Trophoblast cell (in vitro differentiated cells and primary cell): ENCODE data around the gene NFS1. TPM values are rescaled to one million over a fixed set of nuclear protein-coding genes. Genes with fewer than 3 reads are reported as not detected.
"Not testable (repeated sequence)": the region's sequence is repeated elsewhere in the genome, so short reads cannot be mapped to it uniquely, and the experiment has no call there.

Experiments used
- DNase-seq, 2 donors: peaks; one replicate each; pipeline ENCODE4 v3.0.0-alpha.2; 2016
- H2AFZ ChIP-seq: 2 replicates; pipeline ENCODE4 v1.6.1; 2013; ENCODE audit warnings: low read length, moderate library complexity, mild to moderate bottlenecking; ENCODE audit not compliant: insufficient read depth, poor library complexity
- H2AK5ac ChIP-seq: 2 replicates; pipeline ENCODE4 v1.6.1; 2013; ENCODE audit warnings: mild to moderate bottlenecking, low read length
- H2BK120ac ChIP-seq: 2 replicates; pipeline ENCODE4 v1.6.1; 2013; ENCODE audit warnings: low read length, mild to moderate bottlenecking, moderate library complexity; ENCODE audit not compliant: insufficient read depth, poor library complexity
- H2BK12ac ChIP-seq: 2 replicates; pipeline ENCODE4 v1.6.1; 2013; ENCODE audit warnings: mild to moderate bottlenecking, low read length, moderate library complexity
- H2BK5ac ChIP-seq: 2 replicates; pipeline ENCODE4 v1.6.1; 2013; ENCODE audit warnings: low read length, low read depth, moderate library complexity, mild to moderate bottlenecking; ENCODE audit not compliant: poor library complexity
- H3K14ac ChIP-seq: 2 replicates; pipeline ENCODE4 v1.6.1; 2013; ENCODE audit warnings: mild to moderate bottlenecking, low read length
- H3K18ac ChIP-seq: 2 replicates; pipeline ENCODE4 v1.6.1; 2013; ENCODE audit warnings: mild to moderate bottlenecking, low read length
- H3K23ac ChIP-seq: 2 replicates; pipeline ENCODE4 v1.6.1; 2013; ENCODE audit warnings: low read length
- H3K27ac ChIP-seq: 2 replicates; pipeline ENCODE4 v1.5.1; 2013; ENCODE audit warnings: low read depth, mild to moderate bottlenecking, inconsistent platforms, low read length, moderate library complexity
- H3K27me3 ChIP-seq: 2 replicates; pipeline ENCODE4 v1.6.1; 2013; ENCODE audit warnings: inconsistent platforms, mild to moderate bottlenecking, low read length, moderate library complexity; ENCODE audit not compliant: insufficient read depth
- H3K36me3 ChIP-seq, 2 experiments: 1 replicate in 1 of 2; 2 replicates in 1 of 2; pipeline ENCODE4 v1.6.1; 2013; ENCODE audit warnings: low read length in 2 of 2, mild to moderate bottlenecking in 2 of 2, moderate library complexity in 1 of 2; ENCODE audit not compliant: insufficient read depth in 2 of 2, control insufficient read depth in 1 of 2
- H3K4ac ChIP-seq: 2 replicates; pipeline ENCODE4 v1.6.1; 2013; ENCODE audit warnings: low read depth, mild to moderate bottlenecking, low read length, moderate library complexity
- H3K4me1 ChIP-seq, 2 experiments: 1 replicate in 1 of 2; 2 replicates in 1 of 2; pipeline ENCODE4 v1.6.1; 2013; ENCODE audit warnings: low read length in 2 of 2, mild to moderate bottlenecking in 2 of 2, moderate library complexity in 1 of 2; ENCODE audit not compliant: insufficient read depth in 2 of 2, control insufficient read depth in 1 of 2
- H3K4me2 ChIP-seq: 2 replicates; pipeline ENCODE4 v1.6.1; 2013; ENCODE audit warnings: inconsistent platforms, mild to moderate bottlenecking, low read length, moderate library complexity
- H3K4me3 ChIP-seq: 2 replicates; pipeline ENCODE4 v1.5.1; 2013; ENCODE audit warnings: mild to moderate bottlenecking, low read depth, low read length, inconsistent platforms
- H3K79me1 ChIP-seq: one replicate; pipeline ENCODE4 v1.6.1; 2013; ENCODE audit warnings: low read length
- H3K79me2 ChIP-seq: 2 replicates; pipeline ENCODE4 v1.6.1; 2013; ENCODE audit warnings: low read length, mild to moderate bottlenecking; ENCODE audit not compliant: control insufficient read depth, insufficient read depth, poor library complexity
- H3K9ac ChIP-seq: 2 replicates; pipeline ENCODE4 v1.6.1; 2013; ENCODE audit warnings: mild to moderate bottlenecking, low read length
- H3K9me3 ChIP-seq: 2 replicates; pipeline ENCODE4 v1.6.1; 2013; ENCODE audit warnings: low read depth, mild to moderate bottlenecking, control low read depth, inconsistent platforms, low read length; ENCODE audit not compliant: insufficient read depth
- H4K12ac ChIP-seq: 2 replicates; pipeline ENCODE4 v1.6.1; 2013; ENCODE audit warnings: low read depth, mild to moderate bottlenecking, low read length, moderate library complexity
- H4K8ac ChIP-seq: 2 replicates; pipeline ENCODE4 v1.6.1; 2013; ENCODE audit warnings: low read depth, mild to moderate bottlenecking, low read length, moderate library complexity
- H4K91ac ChIP-seq: one replicate; pipeline ENCODE4 v1.6.1; 2013; ENCODE audit warnings: low read depth, mild to moderate bottlenecking, low read length, moderate library complexity
- WGBS: extraction: QIAGEN DNeasy Blood & Tissue Kit; methylation state at CpG from one replicate; pipeline ENCODE4 v1.1.7; 2013; ENCODE audit warnings: missing lambda C conversion rate; ENCODE audit not compliant: insufficient read length, insufficient coverage; ENCODE audit errors: extremely low coverage; 5-methylcytosine and 5-hydroxymethylcytosine counted together
- polyA plus RNA-seq: library from polyadenylated mRNA; stranded (reverse); fragments of 200-250 nt; gene quantifications from 2 replicates; pipeline ENCODE4 v1.2.3, GENCODE V29; 2013

The NFS1 gene
- 11.7 and 11.8 TPM in 2 replicates for polyA plus RNA-seq

DNA sequence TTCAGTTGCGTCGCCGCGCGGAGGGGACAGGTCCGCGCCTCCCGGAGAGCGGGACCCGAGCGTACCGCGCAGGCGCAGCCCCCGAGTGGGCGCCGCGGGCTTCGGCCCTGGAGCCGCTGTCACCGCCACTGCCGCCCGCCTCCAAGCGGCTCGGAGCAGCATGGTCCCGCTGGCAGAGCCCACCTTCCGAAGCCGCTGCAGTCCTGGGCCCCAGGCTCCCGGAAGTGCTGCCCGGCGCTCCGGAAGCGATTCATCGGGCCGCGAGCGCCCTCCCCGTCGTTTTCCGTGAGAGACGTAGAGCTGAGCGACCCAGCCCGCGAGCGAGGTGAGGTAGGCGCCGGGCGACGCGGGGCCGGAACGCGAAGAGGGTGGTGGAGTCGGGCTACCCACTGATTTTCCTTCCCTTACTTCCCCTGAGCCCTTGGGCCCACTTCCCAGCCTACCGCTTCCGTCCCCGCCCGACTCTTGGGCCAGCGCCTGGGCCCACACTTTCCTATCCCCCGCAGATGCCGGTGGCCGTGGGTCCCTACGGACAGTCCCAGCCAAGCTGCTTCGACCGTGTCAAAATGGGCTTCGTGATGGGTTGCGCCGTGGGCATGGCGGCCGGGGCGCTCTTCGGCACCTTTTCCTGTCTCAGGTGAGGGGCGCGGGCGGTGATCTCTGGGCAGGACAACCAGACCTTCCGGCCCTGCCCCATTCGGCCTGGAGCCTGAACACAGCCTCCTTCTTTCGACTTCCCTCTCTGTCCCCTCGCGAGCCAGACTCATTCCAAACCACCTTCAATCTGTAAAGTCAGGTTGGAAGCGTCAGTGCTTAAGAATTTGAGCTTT, at the start of gene NFS1, which contains the start of gene ROMO1:
NFS1 (minus strand) TSS at position 226 of the 830 bp plus-strand sequence; CDS start at position 162, 64 bp downstream.
ROMO1 (plus strand) TSS at position 279 of the 830 bp plus-strand sequence; CDS start at position 507, 228 bp downstream.
- no CpG with 5 or more reads among the region's 81 CpGs for WGBS
- peak within 1 kb of the TSS; percentile 95 for H3K14ac ChIP-seq

DNA sequence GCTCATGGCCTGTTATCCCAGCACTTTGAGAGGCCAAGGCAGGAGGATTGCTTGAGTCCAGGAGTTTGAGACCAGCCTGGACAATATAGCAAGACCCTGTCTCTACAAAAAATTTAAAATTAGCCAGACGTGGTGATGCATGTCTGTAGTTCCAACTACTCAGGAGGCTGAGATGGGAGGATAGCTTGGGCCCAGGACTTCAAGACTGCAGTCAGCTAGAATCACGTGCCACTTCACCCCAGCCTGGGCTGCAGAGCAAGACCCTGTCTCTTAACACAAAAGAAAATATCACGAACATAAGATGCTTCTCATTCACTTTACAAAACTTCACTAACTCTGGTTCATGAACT, 45.3 kb upstream of the NFS1 start:
- no CpG with 5 or more reads among the region's 3 CpGs for WGBS
- H3K9me3 ChIP-seq, H4K8ac ChIP-seq, H4K12ac ChIP-seq, H4K91ac ChIP-seq, H3K4ac ChIP-seq, H2BK120ac ChIP-seq, H3K18ac ChIP-seq, H2BK5ac ChIP-seq, H2AK5ac ChIP-seq, H3K4me1 ChIP-seq, H2BK12ac ChIP-seq, H3K27ac ChIP-seq, DNase-seq, H3K36me3 ChIP-seq, H3K14ac ChIP-seq, H3K9ac ChIP-seq, H3K23ac ChIP-seq, H3K27me3 ChIP-seq, H3K4me3 ChIP-seq, H3K4me2 ChIP-seq, H2AFZ ChIP-seq: not testable (repeated sequence)
- peaks cover 13% of the 10 kb centered on the region for H3K79me1 ChIP-seq
- peaks cover 12% of the 10 kb centered on the region for H3K79me2 ChIP-seq

More for the DNA sequence above, at the start of gene NFS1, which contains the start of gene ROMO1:
- Histone ChIP-seq H4K91ac (peak within 1 kb of the TSS; percentile 93), H3K23ac (no peak within 1 kb of the TSS), H3K4me1 (peaks cover 5 to 6% of the 10 kb centered on the region in 2 experiments), H3K36me3 (peaks cover 3 to 11% of the 10 kb centered on the region in 2 experiments), H3K9ac (peak within 1 kb of the TSS; percentile 99), H3K79me1 (peaks cover 7% of the 10 kb centered on the region), H2BK5ac (peak within 1 kb of the TSS; percentile 24), H3K27me3 (no peaks in the 10 kb centered on the region), H3K79me2 (peaks cover 8% of the 10 kb centered on the region), H4K8ac (peak within 1 kb of the TSS; percentile 92), H2AK5ac (peak within 1 kb of the TSS; percentile 65), H3K27ac (peak within 1 kb of the TSS; percentile 93), H3K4me3 (peak within 1 kb of the TSS; percentile 99), H3K4ac (peak within 1 kb of the TSS; percentile 61), H2BK12ac (no peak within 1 kb of the TSS), H2AFZ (peak within 1 kb of the TSS; percentile 96), H3K18ac (peak within 1 kb of the TSS; percentile 70), H2BK120ac (peak within 1 kb of the TSS; percentile 60), H4K12ac (peak within 1 kb of the TSS; percentile 72), H3K4me2 (peak within 1 kb of the TSS; percentile 92), H3K9me3 (no peaks in the 10 kb centered on the region)
- peak; percentile 74 to 85 for DNase-seq

DNA sequence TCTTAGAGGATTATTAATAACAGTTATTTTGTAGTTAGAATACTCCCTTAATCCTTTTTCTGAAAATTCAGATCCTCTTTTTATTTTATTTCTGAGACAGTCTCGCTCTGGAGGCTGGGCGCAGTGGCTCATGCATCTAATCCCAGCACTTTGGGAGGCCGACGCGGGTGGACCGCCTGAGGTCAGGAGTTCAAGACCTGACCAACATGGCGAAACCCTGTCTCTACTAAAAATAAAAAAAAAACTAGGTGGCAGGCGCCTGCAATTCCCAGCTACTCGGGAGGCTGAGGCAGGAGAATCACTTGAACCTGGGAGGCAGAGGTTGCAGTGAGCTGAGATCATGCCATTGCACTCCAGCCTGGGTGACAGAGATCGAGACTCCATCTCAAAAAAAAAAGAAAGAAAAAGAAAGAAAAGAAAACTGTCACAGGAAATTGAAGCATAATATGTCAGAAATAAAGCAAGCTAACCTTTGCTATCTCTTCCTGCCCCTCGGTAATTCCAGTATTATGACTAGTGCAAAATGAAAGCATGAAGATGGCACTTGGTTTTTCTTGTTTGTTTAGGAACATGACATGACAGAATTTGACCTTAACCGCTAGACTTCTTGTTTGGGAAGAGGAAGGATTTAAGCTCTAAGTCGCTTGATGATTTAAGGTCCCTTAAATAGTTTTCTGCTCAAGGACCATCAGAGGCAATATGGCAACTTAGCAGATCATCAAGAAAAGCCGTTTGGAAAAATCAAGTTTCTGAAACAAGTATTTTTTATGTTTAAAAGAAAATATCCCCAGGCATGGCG, 44.7 kb upstream of the NFS1 start:
- Histone ChIP-seq H3K36me3 (peaks cover 3 to 6% of the 10 kb centered on the region in 2 experiments), H4K12ac (no peak overlapping the region), H2BK120ac (no peak overlapping the region), H3K4me2 (no peak overlapping the region), H2AFZ (no peak overlapping the region), H3K79me2 (peaks cover 15% of the 10 kb centered on the region), H3K27ac (no peak overlapping the region), H3K9me3 (no peaks in the 10 kb centered on the region), H3K9ac (no peak overlapping the region), H3K18ac (no peak overlapping the region), H3K4me3 (no peak overlapping the region), H3K79me1 (peaks cover 13% of the 10 kb centered on the region), H3K14ac (no peak overlapping the region), H4K8ac (no peak overlapping the region), H2AK5ac (peak overlapping the region; percentile 70), H4K91ac (no peak overlapping the region), H3K23ac (no peak overlapping the region), H3K4me1 (no peaks in the 10 kb centered on the region), H3K27me3 (no peaks in the 10 kb centered on the region), H3K4ac (no peak overlapping the region), H2BK5ac (no peak overlapping the region), H2BK12ac (no peak overlapping the region)
- no CpG with 5 or more reads among the region's 15 CpGs for WGBS
- DNase-seq, result peak; percentile 35 to 61

DNA sequence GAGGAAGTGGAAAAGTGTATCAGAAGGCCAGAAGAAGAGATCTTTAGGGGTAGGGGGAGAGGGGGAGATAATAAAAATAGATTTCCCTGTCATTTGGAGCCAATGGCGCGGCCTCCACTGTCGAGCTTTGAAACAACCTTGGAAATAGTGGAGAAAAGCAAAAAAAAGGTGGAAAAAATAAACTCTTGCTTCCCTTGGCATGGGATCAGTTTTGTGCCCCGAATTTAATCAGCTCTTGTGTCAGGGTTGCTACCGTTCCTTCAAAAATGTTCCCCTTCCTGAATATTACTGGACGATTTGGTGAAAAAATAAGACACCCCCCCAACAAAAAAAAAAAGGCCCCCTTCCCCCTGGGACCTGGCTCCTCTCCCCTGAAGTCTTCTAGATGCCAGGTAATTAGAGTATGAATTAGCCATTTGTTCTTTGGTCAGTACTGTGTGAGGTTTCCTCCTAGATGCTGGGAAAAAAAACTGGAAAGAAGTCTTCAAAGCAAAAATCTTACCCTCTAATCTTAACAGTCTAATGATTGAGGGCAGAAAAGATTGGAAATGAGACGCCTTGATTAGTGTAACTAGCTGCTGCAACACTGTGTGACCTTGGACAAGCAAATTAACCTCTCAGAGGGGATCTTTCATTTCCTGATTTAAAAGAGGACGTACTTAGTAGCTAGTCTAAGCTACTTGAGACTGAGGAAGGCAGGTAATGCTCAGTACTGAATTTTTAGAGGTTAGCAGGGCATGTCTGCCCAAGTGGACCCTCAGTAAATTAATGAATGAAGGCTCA, 43.8 kb upstream of the NFS1 start:
- peak overlapping the region; percentile 91 for H3K9ac ChIP-seq

More for the DNA sequence above, 43.8 kb upstream of the NFS1 start:
- Histone ChIP-seq H4K8ac (peak overlapping the region; percentile 33), H3K36me3 (peaks cover 5 to 12% of the 10 kb centered on the region in 2 experiments), H3K4me2 (peak overlapping the region; percentile 68), H3K18ac (no peak overlapping the region), H3K4ac (peak overlapping the region; percentile 28), H3K14ac (peak overlapping the region; percentile 32), H2AFZ (no peak overlapping the region), H3K27me3 (no peaks in the 10 kb centered on the region), H3K23ac (no peak overlapping the region), H3K79me1 (peaks cover 13% of the 10 kb centered on the region), H3K9me3 (no peaks in the 10 kb centered on the region), H3K79me2 (peaks cover 18% of the 10 kb centered on the region), H3K4me1 (no peaks in the 10 kb centered on the region), H2BK5ac (peak overlapping the region; percentile 22), H2BK120ac (peak overlapping the region; percentile 3), H2AK5ac (no peak overlapping the region), H4K91ac (peak overlapping the region; percentile 4), H3K4me3 (peak overlapping the region; percentile 68), H3K27ac (peak overlapping the region; percentile 72), H2BK12ac (no peak overlapping the region), H4K12ac (peak overlapping the region; percentile 46)
- WGBS, result no CpG with 5 or more reads among the region's 8 CpGs
- no peak for DNase-seq
